IMR-90 (cell line): ENCODE measurements around the gene RHOB. TPM values are rescaled to one million over a fixed set of nuclear protein-coding genes. Genes with fewer than 3 reads are reported as not detected.
A peak's percentile ranks its signal among the peaks of the same experiment; 100 is the strongest.

ENCODE experiments used
- ATAC-seq: fragments of 200-7000 bp; cut with Tn5 transposase; 2 replicates; pipeline ENCODE4 v1.9.1; 2020; ENCODE audit warnings: low read depth, mild to moderate bottlenecking, moderate library complexity
- BruUV-seq: library from RNA; stranded (reverse); fragments of 400-500 nt; replicated peaks from 2 replicates; lab custom pipeline; 2021; lab: Mats Ljungman, UMichigan
- CTCF ChIA-PET: fragments of 300-600 bp; formaldehyde crosslinking; extraction: SDS; loops from one replicate; lab custom pipeline; 2021; ENCODE audit warnings: antibody characterized with exemption; lab: Yijun Ruan, JAX
- POLR2A ChIA-PET: fragments of 300-600 bp; sonication (Branson Sonifier 250); formaldehyde crosslinking; loops from one replicate; lab custom pipeline; 2022; ENCODE audit warnings: antibody characterized with exemption; ENCODE audit not compliant: unreplicated experiment; lab: Charles Lee
- DNase-seq: peaks from one replicate; pipeline ENCODE4 v3.0.0; 2013
- H2AFZ ChIP-seq: replicated peaks from 2 replicates; pipeline ENCODE3; 2013; ENCODE audit warnings: low read length, mild to moderate bottlenecking; ENCODE audit not compliant: poor library complexity
- H2AK5ac ChIP-seq: 2 replicates; pipeline ENCODE4 v1.6.1; 2013; ENCODE audit warnings: low read depth, low read length, inconsistent platforms
- H2AK9ac ChIP-seq: replicated peaks from 2 replicates; pipeline ENCODE3; 2013; ENCODE audit warnings: mild to moderate bottlenecking, low read depth, low read length, moderate library complexity; ENCODE audit not compliant: poor library complexity
- H2BK120ac ChIP-seq: 2 replicates; pipeline ENCODE4 v1.6.1; 2013; ENCODE audit warnings: low read depth, low read length, inconsistent platforms
- H2BK15ac ChIP-seq: 3 replicates; pipeline ENCODE4 v1.6.1; 2013; ENCODE audit warnings: low read depth, low read length, inconsistent platforms
- H2BK20ac ChIP-seq: 2 replicates; pipeline ENCODE4 v1.6.1; 2013; ENCODE audit warnings: low read depth, mild to moderate bottlenecking, inconsistent platforms, low read length, moderate library complexity
- H2BK5ac ChIP-seq: 2 replicates; pipeline ENCODE4 v1.6.1; 2013; ENCODE audit warnings: mild to moderate bottlenecking, low read depth, low read length, inconsistent platforms; ENCODE audit not compliant: poor library complexity, severe bottlenecking
- H3K14ac ChIP-seq: replicated peaks from 2 replicates; pipeline ENCODE4 v1.6.1; 2013; ENCODE audit warnings: low read depth, low read length, inconsistent platforms
- H3K18ac ChIP-seq: 2 replicates; pipeline ENCODE4 v1.6.1; 2013; ENCODE audit warnings: low read depth, low read length, control low read depth
- H3K23ac ChIP-seq: 2 replicates; pipeline ENCODE4 v1.6.1; 2013; ENCODE audit warnings: low read depth, low read length, inconsistent platforms
- H3K27ac ChIP-seq: 2 replicates; pipeline ENCODE4 v1.5.1; 2013; ENCODE audit warnings: mild to moderate bottlenecking, control low read depth, low read length; ENCODE audit not compliant: insufficient read depth
- H3K27me3 ChIP-seq: 2 replicates; pipeline ENCODE4 v1.6.1; 2013; ENCODE audit warnings: low read length; ENCODE audit not compliant: control insufficient read depth, insufficient read depth
- H3K36me3 ChIP-seq: 2 replicates; pipeline ENCODE4 v1.6.1; 2013; ENCODE audit warnings: low read length, mixed read lengths; ENCODE audit not compliant: control insufficient read depth, insufficient read depth
- H3K4ac ChIP-seq: 2 replicates; pipeline ENCODE4 v1.6.1; 2013; ENCODE audit warnings: low read depth, low read length, inconsistent platforms
- H3K4me1 ChIP-seq: 2 replicates; pipeline ENCODE4 v1.6.1; 2013; ENCODE audit warnings: low read length, mixed read lengths; ENCODE audit not compliant: control insufficient read depth, insufficient read depth
- H3K4me2 ChIP-seq: 2 replicates; pipeline ENCODE4 v1.6.1; 2013; ENCODE audit warnings: low read depth, mild to moderate bottlenecking, control low read depth, low read length, moderate library complexity
- H3K4me3 ChIP-seq: 2 replicates; pipeline ENCODE4 v1.5.1; 2013; ENCODE audit warnings: low read depth, mild to moderate bottlenecking, control low read depth, low read length, moderate library complexity; ENCODE audit not compliant: insufficient read depth
- H3K56ac ChIP-seq: 2 replicates; pipeline ENCODE4 v1.6.1; 2013; ENCODE audit warnings: low read length, inconsistent platforms; ENCODE audit not compliant: insufficient read depth; ENCODE audit errors: extremely low read depth
- H3K79me1 ChIP-seq, 2 experiments: 2 replicates each; pipeline ENCODE4 v1.6.1; 2013; ENCODE audit warnings: low read length in 2 of 2, inconsistent platforms in 1 of 2, low read depth in 1 of 2
- H3K9ac ChIP-seq: 2 replicates; pipeline ENCODE4 v1.6.1; 2013; ENCODE audit warnings: low read depth, low read length, control low read depth
- H3K9me1 ChIP-seq: 2 replicates; pipeline ENCODE4 v1.6.1; 2013; ENCODE audit warnings: low read length, inconsistent platforms; ENCODE audit not compliant: insufficient read depth
- H3K9me3 ChIP-seq: 2 replicates; pipeline ENCODE4 v1.6.1; 2013; ENCODE audit warnings: low read length; ENCODE audit not compliant: control insufficient read depth, insufficient read depth
- H4K20me1 ChIP-seq: 2 replicates; pipeline ENCODE4 v1.6.1; 2013; ENCODE audit warnings: low read length, inconsistent platforms; ENCODE audit not compliant: insufficient read depth
- H4K5ac ChIP-seq: 2 replicates; pipeline ENCODE4 v1.6.1; 2013; ENCODE audit warnings: mild to moderate bottlenecking, low read depth, low read length, control low read depth
- H4K8ac ChIP-seq, 2 experiments: 2 replicates each; pipeline ENCODE4 v1.6.1; 2013; ENCODE audit warnings: low read depth in 2 of 2, low read length in 2 of 2, control low read depth in 1 of 2, inconsistent platforms in 1 of 2
- H4K91ac ChIP-seq: 2 replicates; pipeline ENCODE4 v1.6.1; 2013; ENCODE audit warnings: low read depth, low read length, inconsistent platforms; ENCODE audit not compliant: insufficient read depth
- CHD1 ChIP-seq: IDR thresholded peaks from 2 replicates; pipeline ENCODE4 v1.6.1; 2012; ENCODE audit warnings: low read depth, low read length, improper control_type of control experiment
- FOS ChIP-seq: fragments of 150-350 bp; IDR thresholded peaks from 2 replicates; pipeline ENCODE4 v1.6.1; 2016; ENCODE audit warnings: low read depth, low read length
- MAFK ChIP-seq: IDR thresholded peaks from 2 replicates; pipeline ENCODE4 v1.6.1; 2012; ENCODE audit warnings: low read depth, low read length, improper control_type of control experiment
- MAZ ChIP-seq: IDR thresholded peaks from 2 replicates; pipeline ENCODE4 v1.6.1; 2012; ENCODE audit warnings: low read depth, mild to moderate bottlenecking, low read length, improper control_type of control experiment, moderate library complexity, borderline replicate concordance
- MXI1 ChIP-seq: IDR thresholded peaks from 2 replicates; pipeline ENCODE4 v1.6.1; 2012; ENCODE audit warnings: low read depth, mild to moderate bottlenecking, low read length, moderate library complexity, borderline replicate concordance
- POLR2A ChIP-seq: IDR thresholded peaks from 2 replicates; pipeline ENCODE4 v1.6.1; 2012; ENCODE audit warnings: mild to moderate bottlenecking, low read depth, low read length
- RAD21 ChIP-seq: IDR thresholded peaks from 2 replicates; pipeline ENCODE4 v1.6.1; 2012; ENCODE audit warnings: low read length, improper control_type of control experiment
- SMC3 ChIP-seq: fragments of 150-350 bp; IDR thresholded peaks from 2 replicates; pipeline ENCODE4 v1.6.1; 2016; ENCODE audit warnings: low read depth, mild to moderate bottlenecking, antibody characterized with exemption, low read length, moderate library complexity
- WGBS, 2 experiments: methylation state at CpG; one replicate each; pipeline versions ENCODE4 v1.1.5 to v1.1.7; 2013; ENCODE audit warnings: missing lambda C conversion rate in 2 of 2; ENCODE audit not compliant: insufficient read length in 1 of 2; ENCODE audit errors: extremely low coverage in 2 of 2; 5-methylcytosine and 5-hydroxymethylcytosine counted together
- dilution Hi-C: fragments of 300-500 bp; cut with HindIII; formaldehyde crosslinking; loops from one replicate; pipeline ENCODE4 v1.14.3; 2018; ENCODE audit warnings: low sequenced_read_pairs; ENCODE audit not compliant: unreplicated experiment
- in situ Hi-C: fragments of 300-500 bp; cut with MboI; formaldehyde crosslinking; loops from 3 replicates; pipeline ENCODE4 v1.14.3; 2019; ENCODE audit warnings: low sequenced_read_pairs, inconsistent platforms, mixed read lengths
- intact Hi-C: fragments of 100-400 bp; cut with micrococcal nuclease; formaldehyde crosslinking; loops from 2 replicates; pipeline ENCODE4 v1.10.0; 2022
- polyA plus RNA-seq, 3 experiments: library from polyadenylated mRNA; depleted of rRNA; stranded (reverse); fragments of >200 nt; gene quantifications; 2 replicates each; pipeline ENCODE4 v1.2.3, GENCODE V29; 2012; ENCODE audit warnings: low replicate concordance in 1 of 3
- total RNA-seq: library from RNA; depleted of rRNA; stranded (reverse); fragments of >200 nt; gene quantifications from 2 replicates; pipeline ENCODE4 v1.2.3, GENCODE V29; 2012
- TF ChIP-seq, protein P1 (sequence below): fragments of 150-350 bp; IDR thresholded peaks from 2 replicates; pipeline ENCODE4 v1.6.1; 2017; ENCODE audit warnings: mild to moderate bottlenecking, antibody characterized with exemption, low read length, low read depth
- TF ChIP-seq, protein P2 (sequence below): fragments of 150-350 bp; IDR thresholded peaks from 2 replicates; pipeline ENCODE4 v1.6.1; 2016; ENCODE audit warnings: low read depth, mild to moderate bottlenecking, low read length, moderate library complexity, borderline replicate concordance

RHOB gene
- total and polyA plus RNA-seq, 2 of the 4 experiments (the other 2 are of a cell fraction): 112 to 149 TPM

DNA sequence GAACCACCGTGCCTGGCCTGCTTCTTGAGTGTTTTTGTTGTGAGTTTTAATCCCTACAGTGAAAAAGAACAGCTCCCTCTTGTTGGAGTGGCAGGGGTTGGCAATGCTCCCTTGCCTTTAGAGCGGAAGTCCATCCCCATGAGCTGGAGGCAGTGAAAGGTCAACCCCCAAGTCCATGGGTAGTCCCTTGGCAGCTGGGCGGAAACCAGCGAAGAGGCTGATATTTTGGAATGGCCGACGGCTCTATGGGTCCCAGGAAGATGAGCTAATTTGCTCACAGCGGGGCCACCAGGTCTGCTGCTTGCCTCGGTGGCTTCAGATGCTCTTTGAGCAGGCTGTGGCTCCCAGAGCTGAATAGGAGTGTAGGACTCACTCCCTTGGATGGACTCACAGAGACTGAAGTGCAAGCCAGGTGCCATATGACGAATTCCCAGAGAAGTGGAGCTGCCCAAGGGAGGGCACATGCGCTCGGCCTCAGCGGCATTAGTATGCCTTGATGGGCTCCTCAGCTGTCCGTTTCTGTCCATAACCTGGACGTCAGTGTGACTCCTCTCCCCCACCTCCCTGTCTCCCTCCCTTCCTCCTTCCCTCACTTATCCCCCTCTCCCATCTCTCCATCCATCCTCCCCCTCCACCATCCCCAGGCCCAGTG, 25.4 kb upstream of the RHOB start:
- peak overlapping the region; percentile 80 for H2BK120ac ChIP-seq
- no peak overlapping the region for H2BK5ac ChIP-seq
- peaks cover 0 to 3% of the 10 kb centered on the region in 2 experiments; a peak in 1 of 4 replicates for H3K79me1 ChIP-seq
- H3K4me1 ChIP-seq: peaks cover 38% of the 10 kb centered on the region
- H3K4ac ChIP-seq: peak overlapping the region; percentile 87
- H4K91ac ChIP-seq: peak overlapping the region; percentile 63
- peak overlapping the region; percentile 86 for H3K14ac ChIP-seq
- peak overlapping the region; percentile 79 for H2AFZ ChIP-seq
- CTCF ChIA-PET: interaction anchor here (0.5 to 4.4 kb wide), 5 partner anchors 9 to 1243 kb away, joined by 3 to 45 read pairs (median 3); no protein-coding TSS in a partner anchor
- peaks cover 28% of the 10 kb centered on the region for H3K9me1 ChIP-seq
- DNase-seq (no peak), ATAC-seq (no peak)
- TF ChIP-seq RAD21 (no peak), MXI1 (no peak), FOS (no peak), SMC3 (no peak), MAFK (no peak), MAZ (no peak), POLR2A (no peak), CHD1 (no peak)
- TF ChIP-seq, protein P1, sequence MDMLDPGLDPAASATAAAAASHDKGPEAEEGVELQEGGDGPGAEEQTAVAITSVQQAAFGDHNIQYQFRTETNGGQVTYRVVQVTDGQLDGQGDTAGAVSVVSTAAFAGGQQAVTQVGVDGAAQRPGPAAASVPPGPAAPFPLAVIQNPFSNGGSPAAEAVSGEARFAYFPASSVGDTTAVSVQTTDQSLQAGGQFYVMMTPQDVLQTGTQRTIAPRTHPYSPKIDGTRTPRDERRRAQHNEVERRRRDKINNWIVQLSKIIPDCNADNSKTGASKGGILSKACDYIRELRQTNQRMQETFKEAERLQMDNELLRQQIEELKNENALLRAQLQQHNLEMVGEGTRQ: no peak
- TF ChIP-seq, protein P2, sequence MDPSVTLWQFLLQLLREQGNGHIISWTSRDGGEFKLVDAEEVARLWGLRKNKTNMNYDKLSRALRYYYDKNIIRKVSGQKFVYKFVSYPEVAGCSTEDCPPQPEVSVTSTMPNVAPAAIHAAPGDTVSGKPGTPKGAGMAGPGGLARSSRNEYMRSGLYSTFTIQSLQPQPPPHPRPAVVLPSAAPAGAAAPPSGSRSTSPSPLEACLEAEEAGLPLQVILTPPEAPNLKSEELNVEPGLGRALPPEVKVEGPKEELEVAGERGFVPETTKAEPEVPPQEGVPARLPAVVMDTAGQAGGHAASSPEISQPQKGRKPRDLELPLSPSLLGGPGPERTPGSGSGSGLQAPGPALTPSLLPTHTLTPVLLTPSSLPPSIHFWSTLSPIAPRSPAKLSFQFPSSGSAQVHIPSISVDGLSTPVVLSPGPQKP: no peak
- H3K4me3 ChIP-seq: no peak overlapping the region
- in situ Hi-C loops: no loop called here
- peak overlapping the region in 1 of 2 experiments; percentile 54; a peak in 1 of 4 replicates for H4K8ac ChIP-seq
- H2BK15ac ChIP-seq: peak overlapping the region; percentile 82
- intact Hi-C loops: no loop called here
- H2BK20ac ChIP-seq: peak overlapping the region; percentile 80
- H2AK9ac ChIP-seq: peak overlapping the region; percentile 66
- dilution Hi-C loops: no loop called here
- POLR2A ChIA-PET: no interaction called here
- no peaks in the 10 kb centered on the region for H3K27me3 ChIP-seq
- peak overlapping the region; percentile 93 for H2AK5ac ChIP-seq
- 0 out of 2 replicates have a peak overlapping the region, but pooled peaks have one; percentile 13 for H3K27ac ChIP-seq
- H4K5ac ChIP-seq: no peak overlapping the region; the same call in 1 of the 2 replicates
- H3K23ac ChIP-seq: peak overlapping the region; percentile 21; the same call in 1 of the 2 replicates
- no peak overlapping the region; the same call in 1 of the 2 replicates for H3K4me2 ChIP-seq
- WGBS, 2 experiments: 81% methylated on average over 4 of the region's 14 CpGs; no CpG with 5 or more reads in 1 of the 2 experiments
- BruUV-seq: no TSS peak
- H3K9me3 ChIP-seq: no peaks in the 10 kb centered on the region
- H3K36me3 ChIP-seq: no peaks in the 10 kb centered on the region
- peak overlapping the region; percentile 13; the same call in 1 of the 2 replicates for H3K18ac ChIP-seq
- peaks cover 5% of the 10 kb centered on the region; the same call in 1 of the 2 replicates for H4K20me1 ChIP-seq
- no peak overlapping the region for H3K56ac ChIP-seq
- no peak overlapping the region for H3K9ac ChIP-seq
